H9 (cell line): ENCODE measurements around the gene HOXC10. TPM values are rescaled to one million over a fixed set of nuclear protein-coding genes. Genes with fewer than 3 reads are reported as not detected.

Experiments
- DNase-seq: peaks from one replicate; pipeline ENCODE4 v3.0.0-alpha.2; 2017
- H2AFZ ChIP-seq: one replicate; pipeline ENCODE4 v1.6.1; 2013; ENCODE audit warnings: mild to moderate bottlenecking, low read length, control low read depth, moderate library complexity
- H2AK5ac ChIP-seq: 2 replicates; pipeline ENCODE4 v1.6.1; 2013; ENCODE audit warnings: low read length, control low read depth, mixed read lengths; ENCODE audit not compliant: insufficient read length
- H2BK120ac ChIP-seq: one replicate; pipeline ENCODE4 v1.6.1; 2013; ENCODE audit warnings: low read depth, mild to moderate bottlenecking, low read length, control low read depth, inconsistent platforms; ENCODE audit not compliant: poor library complexity, severe bottlenecking
- H2BK12ac ChIP-seq: 2 replicates; pipeline ENCODE4 v1.6.1; 2013; ENCODE audit warnings: low read length, control low read depth, mixed read lengths, low read depth; ENCODE audit not compliant: insufficient read length
- H2BK15ac ChIP-seq: 2 replicates; pipeline ENCODE4 v1.6.1; 2013; ENCODE audit warnings: low read depth, low read length, control low read depth
- H2BK20ac ChIP-seq: one replicate; pipeline ENCODE4 v1.6.1; 2013; ENCODE audit warnings: low read depth, mild to moderate bottlenecking, low read length, control low read depth, inconsistent platforms; ENCODE audit not compliant: poor library complexity, severe bottlenecking
- H2BK5ac ChIP-seq: 2 replicates; pipeline ENCODE4 v1.6.1; 2013; ENCODE audit warnings: low read length, control low read depth, mixed read lengths; ENCODE audit not compliant: insufficient read length
- H3K14ac ChIP-seq: 2 replicates; pipeline ENCODE4 v1.6.1; 2013; ENCODE audit warnings: low read length, control low read depth; ENCODE audit not compliant: insufficient read depth
- H3K18ac ChIP-seq: 2 replicates; pipeline ENCODE4 v1.6.1; 2013; ENCODE audit warnings: low read depth, mild to moderate bottlenecking, mixed read lengths, low read length, control low read depth; ENCODE audit not compliant: insufficient read length
- H3K23ac ChIP-seq: 2 replicates; pipeline ENCODE4 v1.6.1; 2013; ENCODE audit warnings: low read length, control low read depth, mixed read lengths, low read depth; ENCODE audit not compliant: insufficient read length
- H3K23me2 ChIP-seq: 2 replicates; pipeline ENCODE4 v1.6.1; 2013; ENCODE audit warnings: low read depth, mild to moderate bottlenecking, mixed read lengths, low read length, control low read depth; ENCODE audit not compliant: insufficient read length, poor library complexity, severe bottlenecking
- H3K27ac ChIP-seq: 2 replicates; pipeline ENCODE4 v1.5.1; 2013; ENCODE audit warnings: low read length, control low read depth, mixed read lengths, low read depth; ENCODE audit not compliant: insufficient read length
- H3K27me3 ChIP-seq: 2 replicates; pipeline ENCODE4 v1.6.1; 2013; ENCODE audit warnings: low read length, control low read depth, inconsistent platforms; ENCODE audit not compliant: insufficient read depth
- H3K4ac ChIP-seq: 2 replicates; pipeline ENCODE4 v1.6.1; 2013; ENCODE audit warnings: low read depth, mild to moderate bottlenecking, control low read depth, inconsistent platforms, low read length, moderate library complexity
- H3K4me1 ChIP-seq: 2 replicates; pipeline ENCODE4 v1.6.1; 2013; ENCODE audit warnings: low read length, control low read depth, inconsistent platforms; ENCODE audit not compliant: insufficient read depth
- H3K4me2 ChIP-seq: 2 replicates; pipeline ENCODE4 v1.6.1; 2013; ENCODE audit warnings: low read length, control low read depth, mixed read lengths; ENCODE audit not compliant: insufficient read length, insufficient read depth
- H3K56ac ChIP-seq: 2 replicates; pipeline ENCODE4 v1.6.1; 2013; ENCODE audit warnings: low read depth, mild to moderate bottlenecking, mixed read lengths, low read length, control low read depth; ENCODE audit not compliant: insufficient read length
- H3K79me1 ChIP-seq: 2 replicates; pipeline ENCODE4 v1.6.1; 2013; ENCODE audit warnings: low read depth, mild to moderate bottlenecking, moderate library complexity, low read length, control low read depth, inconsistent platforms; ENCODE audit not compliant: insufficient read depth, poor library complexity, severe bottlenecking
- H3K79me2 ChIP-seq: 2 replicates; pipeline ENCODE4 v1.6.1; 2013; ENCODE audit warnings: low read length, control low read depth, inconsistent platforms; ENCODE audit not compliant: insufficient read depth
- H3K9ac ChIP-seq: 2 replicates; pipeline ENCODE4 v1.6.1; 2013; ENCODE audit warnings: low read length, control low read depth, mixed read lengths; ENCODE audit not compliant: insufficient read length; ENCODE audit errors: extremely low read depth
- H3K9me3 ChIP-seq: one replicate; pipeline ENCODE4 v1.6.1; 2013; ENCODE audit warnings: low read depth, low read length, inconsistent platforms; ENCODE audit not compliant: control insufficient read depth
- H3T11ph ChIP-seq: one replicate; pipeline ENCODE4 v1.6.1; 2013; ENCODE audit warnings: mild to moderate bottlenecking, low read length, control low read depth, inconsistent platforms
- H4K20me1 ChIP-seq: one replicate; pipeline ENCODE4 v1.6.1; 2013; ENCODE audit not compliant: control insufficient read depth, insufficient read length, insufficient read depth
- H4K5ac ChIP-seq: 2 replicates; pipeline ENCODE4 v1.6.1; 2013; ENCODE audit warnings: low read depth, mild to moderate bottlenecking, mixed read lengths, low read length, control low read depth; ENCODE audit not compliant: insufficient read length
- H4K8ac ChIP-seq: replicated peaks from 2 replicates; pipeline ENCODE4 v1.6.1; 2013; ENCODE audit warnings: low read length, control low read depth, mixed read lengths, low read depth; ENCODE audit not compliant: insufficient read length
- H4K91ac ChIP-seq: 2 replicates; pipeline ENCODE4 v1.6.1; 2013; ENCODE audit warnings: low read depth, mild to moderate bottlenecking, moderate library complexity, mixed read lengths, low read length, control low read depth; ENCODE audit not compliant: insufficient read length
- H3K27ac Mint-ChIP-seq, 3 experiments: 2 replicates in 2 of 3; 3 replicates in 1 of 3; pipeline ENCODE4 v1.8.0; 2020 to 2021; ENCODE audit warnings: mixed read lengths in 3 of 3, mild to moderate bottlenecking in 1 of 3, moderate library complexity in 1 of 3
- H3K27me3 Mint-ChIP-seq: 2 replicates; pipeline ENCODE4 v1.8.0; 2021; ENCODE audit warnings: low read depth, mild to moderate bottlenecking, moderate library complexity, mixed read lengths
- H3K36me3 Mint-ChIP-seq, 3 experiments: 2 replicates in 2 of 3; 3 replicates in 1 of 3; pipeline ENCODE4 v1.8.0; 2020 to 2021; ENCODE audit warnings: low read depth in 3 of 3, mixed read lengths in 3 of 3; ENCODE audit not compliant: insufficient read depth in 1 of 3
- H3K4me1 Mint-ChIP-seq, 2 experiments: 2 replicates each; pipeline ENCODE4 v1.8.0; 2020; ENCODE audit warnings: mixed read lengths in 2 of 2
- H3K4me3 Mint-ChIP-seq, 2 experiments: 2 replicates in 1 of 2; 3 replicates in 1 of 2; pipeline ENCODE4 v1.8.0; 2020 to 2021; ENCODE audit warnings: mild to moderate bottlenecking in 2 of 2, mixed read lengths in 2 of 2, moderate library complexity in 1 of 2
- H3K9me3 Mint-ChIP-seq, 2 experiments: 2 replicates in 1 of 2; 3 replicates in 1 of 2; pipeline ENCODE4 v1.8.0; 2020; ENCODE audit warnings: mild to moderate bottlenecking in 2 of 2, mixed read lengths in 2 of 2, moderate library complexity in 1 of 2
- CTCF ChIP-seq: fragments of 200-600 bp; sonication (generic); conservative IDR thresholded peaks from 3 replicates; pipeline ENCODE4 v1.8.0; 2021; ENCODE audit warnings: antibody characterized with exemption, mild to moderate bottlenecking
- WGBS: extraction: QIAGEN DNeasy Blood & Tissue Kit; methylation state at CpG from one replicate; pipeline ENCODE4 v1.1.7; 2013; ENCODE audit warnings: missing lambda C conversion rate, low lambda C conversion rate, mixed read lengths; ENCODE audit not compliant: insufficient read length; ENCODE audit errors: extremely low coverage; 5-methylcytosine and 5-hydroxymethylcytosine counted together
- total RNA-seq: library from RNA; stranded (reverse); gene quantifications from 2 replicates; pipeline ENCODE4 v1.2.1, GENCODE V29; 2021

Gene HOXC10
- total RNA-seq, 1 experiment from 2014 or later = not detected

- H3K4me1 ChIP-seq = no peaks in the 10 kb centered on the region
- no peaks in the 10 kb centered on the region for H3K23me2 ChIP-seq
- H3K4ac ChIP-seq = no peak overlapping the region
- no peak overlapping the region for H3K9ac ChIP-seq
- H3K14ac ChIP-seq = no peak overlapping the region
- H2BK12ac ChIP-seq = no peak overlapping the region
- peaks cover 99% of the 10 kb centered on the region for H3K27me3 ChIP-seq
- Mint-ChIP-seq H3K4me1 (peaks cover 14 to 22% of the 10 kb centered on the region in 2 experiments), H3K4me3 (peak overlapping the region; percentile 30 to 68), H3K27me3 (peaks cover 100% of the 10 kb centered on the region), H3K36me3 (peaks cover 0 to 8% (median 3%) of the 10 kb centered on the region in 3 experiments; a peak in 3 of 7 replicates), H3K27ac (no peak overlapping the region), H3K9me3 (peaks cover 6 to 14% of the 10 kb centered on the region in 2 experiments)
- no peak overlapping the region for H4K8ac ChIP-seq
- H2BK15ac ChIP-seq = no peak overlapping the region
- peak overlapping the region; percentile 10 for H3K4me2 ChIP-seq
- no peak overlapping the region for H2AK5ac ChIP-seq
- no CpG with 5 or more reads among the region's 71 CpGs for WGBS
- H3K56ac ChIP-seq = no peak overlapping the region
- no peak overlapping the region for H4K5ac ChIP-seq
- no peaks in the 10 kb centered on the region for H4K20me1 ChIP-seq
- H2BK20ac ChIP-seq = no peak overlapping the region
- no peak overlapping the region for H4K91ac ChIP-seq
- H3K27ac ChIP-seq = no peak overlapping the region
- no peak overlapping the region for H2BK120ac ChIP-seq
- no peak overlapping the region for H3K18ac ChIP-seq
- no peaks in the 10 kb centered on the region for H3K9me3 ChIP-seq
- no peak overlapping the region for H3T11ph ChIP-seq
- H2BK5ac ChIP-seq = no peak overlapping the region
- no peak for TF ChIP-seq CTCF
- DNase-seq = peak; percentile 74
- H3K79me1 ChIP-seq = no peaks in the 10 kb centered on the region
- no peak overlapping the region for H3K23ac ChIP-seq
- no peaks in the 10 kb centered on the region for H3K79me2 ChIP-seq
- H2AFZ ChIP-seq = no peak overlapping the region
Measured at GRCh38 chr12:53973236-53974042, 11.5 kb upstream of the HOXC10 start.
